Measurements from ENCODE around the gene ETS1.
A peak's percentile ranks its signal among the peaks of the same experiment; 100 is the strongest.

The ETS1 gene

GRCh38 chr11:128453444-128454336, 133.7 kb downstream of the ETS1 start:
- TF ChIP-seq YY1 (IDR thresholded peaks at IDR 0.05; ENCODE audit: low read depth), result no peak
- TF ChIP-seq USF1 (IDR thresholded peaks at IDR 0.05), result peak; percentile 41; the same call in 1 of the 2 replicates

GRCh38 chr11:128451652-128452470, 135.5 kb downstream of the ETS1 start:
- TF ChIP-seq ZBTB7A (IDR thresholded peaks at IDR 0.05; ENCODE audit: low read depth), result no peak
- TF ChIP-seq YY1 (IDR thresholded peaks at IDR 0.05; ENCODE audit: low read depth), result no peak
- TF ChIP-seq FOXM1 (IDR thresholded peaks at IDR 0.05; ENCODE audit: borderline replicate concordance, low read depth), result no peak
- no peak for TF ChIP-seq NFIC (IDR thresholded peaks at IDR 0.05)
- TF ChIP-seq EP300 (IDR thresholded peaks at IDR 0.05; ENCODE audit: borderline replicate concordance), result no peak
- no peak for TF ChIP-seq RAD21 (IDR thresholded peaks at IDR 0.05; ENCODE audit: low read depth)
- no peak for TF ChIP-seq USF1 (IDR thresholded peaks at IDR 0.05)

DNA sequence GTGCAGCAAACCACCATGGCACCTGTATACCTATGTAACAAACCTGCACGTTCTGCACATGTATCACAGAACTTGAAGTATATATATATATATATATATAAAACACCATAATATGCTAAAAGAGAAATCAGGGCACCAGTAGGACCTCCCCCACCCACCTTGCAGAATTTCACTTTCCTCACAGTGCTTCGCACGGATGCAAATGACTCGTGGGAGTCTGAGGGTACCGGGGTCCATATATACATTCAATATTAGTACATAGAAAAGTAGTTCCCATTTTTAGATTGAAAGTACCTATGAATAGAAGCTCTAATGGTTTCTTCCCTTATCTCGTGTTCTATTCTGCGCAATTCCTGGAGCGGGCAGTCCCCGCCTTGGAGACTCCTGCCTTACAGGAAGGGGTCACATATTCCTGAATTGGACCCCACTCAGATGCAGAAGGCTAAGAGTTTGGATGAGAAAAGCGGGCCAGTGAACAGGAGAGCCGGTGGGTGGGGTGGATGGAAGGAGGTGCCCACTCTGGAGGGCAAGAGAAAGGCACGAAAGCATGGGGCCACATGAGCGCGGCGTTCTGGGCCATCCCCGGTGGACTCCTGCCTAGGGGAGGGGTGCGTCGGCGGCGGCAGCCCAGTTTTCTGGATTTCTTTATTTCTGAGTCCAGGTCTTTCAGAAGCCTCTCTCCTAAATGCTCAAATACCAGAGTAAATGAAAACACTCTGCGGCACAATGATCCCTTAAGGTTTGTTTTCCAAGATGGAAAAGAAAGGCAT, 136.3 kb downstream of the ETS1 start:
- TF ChIP-seq, protein P1, sequence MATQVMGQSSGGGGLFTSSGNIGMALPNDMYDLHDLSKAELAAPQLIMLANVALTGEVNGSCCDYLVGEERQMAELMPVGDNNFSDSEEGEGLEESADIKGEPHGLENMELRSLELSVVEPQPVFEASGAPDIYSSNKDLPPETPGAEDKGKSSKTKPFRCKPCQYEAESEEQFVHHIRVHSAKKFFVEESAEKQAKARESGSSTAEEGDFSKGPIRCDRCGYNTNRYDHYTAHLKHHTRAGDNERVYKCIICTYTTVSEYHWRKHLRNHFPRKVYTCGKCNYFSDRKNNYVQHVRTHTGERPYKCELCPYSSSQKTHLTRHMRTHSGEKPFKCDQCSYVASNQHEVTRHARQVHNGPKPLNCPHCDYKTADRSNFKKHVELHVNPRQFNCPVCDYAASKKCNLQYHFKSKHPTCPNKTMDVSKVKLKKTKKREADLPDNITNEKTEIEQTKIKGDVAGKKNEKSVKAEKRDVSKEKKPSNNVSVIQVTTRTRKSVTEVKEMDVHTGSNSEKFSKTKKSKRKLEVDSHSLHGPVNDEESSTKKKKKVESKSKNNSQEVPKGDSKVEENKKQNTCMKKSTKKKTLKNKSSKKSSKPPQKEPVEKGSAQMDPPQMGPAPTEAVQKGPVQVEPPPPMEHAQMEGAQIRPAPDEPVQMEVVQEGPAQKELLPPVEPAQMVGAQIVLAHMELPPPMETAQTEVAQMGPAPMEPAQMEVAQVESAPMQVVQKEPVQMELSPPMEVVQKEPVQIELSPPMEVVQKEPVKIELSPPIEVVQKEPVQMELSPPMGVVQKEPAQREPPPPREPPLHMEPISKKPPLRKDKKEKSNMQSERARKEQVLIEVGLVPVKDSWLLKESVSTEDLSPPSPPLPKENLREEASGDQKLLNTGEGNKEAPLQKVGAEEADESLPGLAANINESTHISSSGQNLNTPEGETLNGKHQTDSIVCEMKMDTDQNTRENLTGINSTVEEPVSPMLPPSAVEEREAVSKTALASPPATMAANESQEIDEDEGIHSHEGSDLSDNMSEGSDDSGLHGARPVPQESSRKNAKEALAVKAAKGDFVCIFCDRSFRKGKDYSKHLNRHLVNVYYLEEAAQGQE (IDR thresholded peaks at IDR 0.05; ENCODE audit: low read depth), result no peak

GRCh38 chr11:128448981-128449713, 138.2 kb downstream of the ETS1 start:
- TF ChIP-seq MAX (IDR thresholded peaks at IDR 0.05) (no peak), YY1 (IDR thresholded peaks at IDR 0.05; ENCODE audit: low read depth) (no peak), TAF1 (IDR thresholded peaks at IDR 0.05; ENCODE audit: low read depth) (no peak), TCF12 (IDR thresholded peaks at IDR 0.05; ENCODE audit: low read depth) (peak; percentile 82), CREB1 (IDR thresholded peaks at IDR 0.05; ENCODE audit: low read depth) (no peak), NFIC (IDR thresholded peaks at IDR 0.05) (peak; percentile 90), TEAD4 (IDR thresholded peaks at IDR 0.05) (peak; percentile 49; the same call in 1 of the 2 replicates), RAD21 (IDR thresholded peaks at IDR 0.05; ENCODE audit: low read depth) (no peak), EGR1 (IDR thresholded peaks at IDR 0.05) (no peak), EP300 (IDR thresholded peaks at IDR 0.05; ENCODE audit: borderline replicate concordance) (peak; percentile 75; the same call in 1 of the 2 replicates), USF1 (IDR thresholded peaks at IDR 0.05) (no peak), FOXM1 (IDR thresholded peaks at IDR 0.05; ENCODE audit: borderline replicate concordance, low read depth) (peak; percentile 33; the same call in 1 of the 2 replicates), CEBPB (IDR thresholded peaks at IDR 0.05) (peak; percentile 48; the same call in 1 of the 2 replicates), ZBTB7A (IDR thresholded peaks at IDR 0.05; ENCODE audit: low read depth) (no peak)
- TF ChIP-seq, protein P1 (IDR thresholded peaks at IDR 0.05; ENCODE audit: low read depth), result no peak

Data from Ishikawa (cell line).